AG04450 (cell line): ENCODE measurements around the gene TFAP2B. TPM values are rescaled to one million over a fixed set of nuclear protein-coding genes. Genes with fewer than 3 reads are reported as not detected.

Source experiments
- CTCF ChIA-PET: fragments of 300-600, 350-600 bp; formaldehyde crosslinking; extraction: SDS; loops from one replicate; lab custom pipeline; 2022; ENCODE audit warnings: antibody characterized with exemption, inconsistent platforms; lab: Charles Lee
- POLR2A ChIA-PET: fragments of 350-600 bp; formaldehyde crosslinking; extraction: SDS; loops from one replicate; lab custom pipeline; 2021; ENCODE audit warnings: antibody characterized with exemption, inconsistent platforms; lab: Yijun Ruan, JAX
- DNase-seq: peaks from one replicate; pipeline ENCODE4 v3.0.0-alpha.2; 2011; ENCODE audit warnings: low read depth, low spot score
- H3K27ac ChIP-seq: one replicate; pipeline ENCODE4 v1.5.1; 2012; ENCODE audit warnings: low read depth, low read length, control low read depth
- H3K27me3 ChIP-seq: one replicate; pipeline ENCODE4 v1.6.0; 2012; ENCODE audit warnings: low read length; ENCODE audit not compliant: control insufficient read depth, insufficient read depth
- H3K4me3 ChIP-seq: 2 replicates; pipeline ENCODE4 v1.5.1; 2011; ENCODE audit warnings: mild to moderate bottlenecking, low read depth, low read length, control low read depth
- H3K9me3 ChIP-seq: 2 replicates; pipeline ENCODE4 v1.5.1; 2012; ENCODE audit warnings: low read length; ENCODE audit not compliant: control insufficient read depth, insufficient read depth
- CTCF ChIP-seq: IDR thresholded peaks from 2 replicates; pipeline ENCODE4 v1.5.1; 2011; ENCODE audit warnings: low read depth, low read length, control low read depth, inconsistent platforms
- polyA minus RNA-seq: library from RNA; depleted of rRNA, polyadenylated mRNA; stranded (reverse); fragments of >200 nt; gene quantifications from 2 replicates; pipeline ENCODE4 v1.2.3, GENCODE V29; 2011; rRNA and poly(A)+ RNA removed
- polyA plus RNA-seq: library from polyadenylated mRNA; depleted of rRNA; stranded (reverse); fragments of >200 nt; gene quantifications from 2 replicates; pipeline ENCODE4 v1.2.3, GENCODE V29; 2011; rRNA removed

TFAP2B gene
- polyA plus RNA-seq: not detected in 2 replicates
- polyA minus RNA-seq: not detected in 2 replicates

- no peaks in the 10 kb centered on the region; the same call in 1 of the 2 replicates for H3K9me3 ChIP-seq
- H3K4me3 ChIP-seq: no peak within 1 kb of the TSS
- ChIA-PET CTCF (interaction anchor here (0.6 to 2.6 kb wide), 4 partner anchors 741 to 1206 kb away, joined by 3 to 10 read pairs (median 5); no protein-coding TSS in a partner anchor), POLR2A (no interaction called here)
- no peak within 1 kb of the TSS for H3K27ac ChIP-seq
- TF ChIP-seq CTCF: no peak
- H3K27me3 ChIP-seq: peaks cover 39% of the 10 kb centered on the region
- DNase-seq: no peak
Observed at GRCh38 chr6:50818673-50819072, at the start of gene TFAP2B. TSS of gene TFAP2B (plus strand) at chr6:50818871. CDS start at chr6:50818892, 21 bp downstream.

GRCh38 chr6:50778696-50779095 is 40.0 kb upstream of the TFAP2B start:
- Histone ChIP-seq H3K27me3 (no peaks in the 10 kb centered on the region), H3K4me3 (no peak overlapping the region), H3K27ac (no peak overlapping the region), H3K9me3 (no peaks in the 10 kb centered on the region)
- CTCF ChIA-PET: interaction anchor here (0.5 kb wide), 1 partner anchor 178 kb away, joined by 5 read pairs; no protein-coding TSS in a partner anchor
- no peak for TF ChIP-seq CTCF
- POLR2A ChIA-PET: no interaction called here
- DNase-seq: no peak

- DNase-seq: no peak
- no peaks in the 10 kb centered on the region for H3K9me3 ChIP-seq
- H3K4me3 ChIP-seq: no peak overlapping the region
- CTCF ChIA-PET: no interaction called here
- POLR2A ChIA-PET: no interaction called here
- no peaks in the 10 kb centered on the region for H3K27me3 ChIP-seq
- TF ChIP-seq CTCF: no peak
- no peak overlapping the region for H3K27ac ChIP-seq
Observed at GRCh38 chr6:50780382-50780781, 38.3 kb upstream of the TFAP2B start.

- DNase-seq: no peak
- CTCF ChIA-PET: no interaction called here
- POLR2A ChIA-PET: no interaction called here
Observed at GRCh38 chr6:50785921-50786320, 32.8 kb upstream of the TFAP2B start.

More at GRCh38 chr6:50785921-50786320, 32.8 kb upstream of the TFAP2B start:
- TF ChIP-seq CTCF: no peak
- H3K4me3 ChIP-seq: no peak overlapping the region
- H3K27me3 ChIP-seq: no peaks in the 10 kb centered on the region
- no peak overlapping the region for H3K27ac ChIP-seq
- H3K9me3 ChIP-seq: no peaks in the 10 kb centered on the region
